ENCODE data around the gene NRXN2. TPM values are rescaled to one million over a fixed set of nuclear protein-coding genes. Genes with fewer than 3 reads are reported as not detected.

Gene NRXN2
- total and polyA plus RNA-seq, 10 of the 15 experiments (the other 5 are each of a cell fraction or from before 2014, with no cell fraction given): 0.03 to 1.4 (median 0.23) TPM

DNA sequence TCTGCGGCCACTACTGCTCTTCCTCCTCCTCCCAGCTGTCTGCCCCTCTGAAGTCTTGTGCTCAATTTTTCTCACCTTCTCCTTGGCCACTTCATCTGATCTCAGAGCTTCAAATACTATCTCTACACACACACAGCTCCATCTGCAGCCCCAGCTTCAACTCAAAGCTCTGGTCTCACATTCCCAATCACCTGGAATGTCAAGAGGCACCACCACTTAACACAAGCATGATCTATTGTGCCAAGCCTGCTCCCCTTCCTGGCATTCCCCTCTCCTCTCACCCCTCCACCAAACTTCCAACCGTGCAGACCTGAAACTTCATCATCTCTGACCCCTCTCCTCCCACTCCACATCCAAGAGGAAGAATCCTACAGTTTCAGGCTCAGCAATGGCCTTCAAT is 17.5 kb downstream of the NRXN2 start:
- no peak overlapping the region for H3K9ac ChIP-seq (ENCODE audit: control insufficient read depth, insufficient read depth, low read length)
- no peak for DNase-seq (ENCODE audit: low read depth, low spot score)
- H2AFZ ChIP-seq (ENCODE audit: control insufficient read depth, low read depth, low read length): no peak overlapping the region
- intact Hi-C loops (cut with micrococcal nuclease; ENCODE audit: unreplicated experiment): no loop called here
- no peaks in the 10 kb centered on the region for H3K9me3 ChIP-seq (replicated peaks; ENCODE audit: control insufficient read depth, insufficient read depth, low read length)
- no peaks in the 10 kb centered on the region for H4K20me1 ChIP-seq (ENCODE audit: control insufficient read depth, insufficient read depth)
- TF ChIP-seq, protein P1, sequence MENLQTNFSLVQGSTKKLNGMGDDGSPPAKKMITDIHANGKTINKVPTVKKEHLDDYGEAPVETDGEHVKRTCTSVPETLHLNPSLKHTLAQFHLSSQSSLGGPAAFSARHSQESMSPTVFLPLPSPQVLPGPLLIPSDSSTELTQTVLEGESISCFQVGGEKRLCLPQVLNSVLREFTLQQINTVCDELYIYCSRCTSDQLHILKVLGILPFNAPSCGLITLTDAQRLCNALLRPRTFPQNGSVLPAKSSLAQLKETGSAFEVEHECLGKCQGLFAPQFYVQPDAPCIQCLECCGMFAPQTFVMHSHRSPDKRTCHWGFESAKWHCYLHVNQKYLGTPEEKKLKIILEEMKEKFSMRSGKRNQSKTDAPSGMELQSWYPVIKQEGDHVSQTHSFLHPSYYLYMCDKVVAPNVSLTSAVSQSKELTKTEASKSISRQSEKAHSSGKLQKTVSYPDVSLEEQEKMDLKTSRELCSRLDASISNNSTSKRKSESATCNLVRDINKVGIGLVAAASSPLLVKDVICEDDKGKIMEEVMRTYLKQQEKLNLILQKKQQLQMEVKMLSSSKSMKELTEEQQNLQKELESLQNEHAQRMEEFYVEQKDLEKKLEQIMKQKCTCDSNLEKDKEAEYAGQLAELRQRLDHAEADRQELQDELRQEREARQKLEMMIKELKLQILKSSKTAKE (IDR thresholded peaks at IDR 0.05; ENCODE audit: low read depth, poor library complexity, severe bottlenecking): no peak
- no peak for TF ChIP-seq RELA (IDR thresholded peaks at IDR 0.05; ENCODE audit: borderline replicate concordance, partially characterized antibody)
- no peak for TF ChIP-seq CBX5 (IDR thresholded peaks at IDR 0.05; ENCODE audit: low read depth)
- TF ChIP-seq TAF1 (IDR thresholded peaks at IDR 0.05; ENCODE audit: borderline replicate concordance, low read depth, low read length): no peak
- TF ChIP-seq EZH2 (IDR thresholded peaks at IDR 0.05; ENCODE audit: borderline replicate concordance, control insufficient read depth, low read depth, low read length): no peak
- no peak for TF ChIP-seq GATAD2B (conservative IDR thresholded peaks at IDR 0.05; ENCODE audit: low read depth)
- no peak for TF ChIP-seq CBFB (IDR thresholded peaks at IDR 0.05; ENCODE audit: low read depth)
- TF ChIP-seq E2F4 (IDR thresholded peaks at IDR 0.05; ENCODE audit: low read depth, low read length): no peak
- TF ChIP-seq NFYB (IDR thresholded peaks at IDR 0.05; ENCODE audit: insufficient read depth, low read depth, low read length): no peak
- TF ChIP-seq EED (IDR thresholded peaks at IDR 0.05; ENCODE audit: low read depth): no peak
- TF ChIP-seq, protein P2, sequence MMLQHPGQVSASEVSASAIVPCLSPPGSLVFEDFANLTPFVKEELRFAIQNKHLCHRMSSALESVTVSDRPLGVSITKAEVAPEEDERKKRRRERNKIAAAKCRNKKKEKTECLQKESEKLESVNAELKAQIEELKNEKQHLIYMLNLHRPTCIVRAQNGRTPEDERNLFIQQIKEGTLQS (IDR thresholded peaks at IDR 0.05; ENCODE audit: borderline replicate concordance, extremely low read depth, low read depth, low read length): no peak
- no peak for TF ChIP-seq MEF2A (IDR thresholded peaks at IDR 0.05; ENCODE audit: insufficient read depth, low read depth, low read length)
- no peak for TF ChIP-seq PML (IDR thresholded peaks at IDR 0.05; ENCODE audit: low read length)
- TF ChIP-seq, protein P3, sequence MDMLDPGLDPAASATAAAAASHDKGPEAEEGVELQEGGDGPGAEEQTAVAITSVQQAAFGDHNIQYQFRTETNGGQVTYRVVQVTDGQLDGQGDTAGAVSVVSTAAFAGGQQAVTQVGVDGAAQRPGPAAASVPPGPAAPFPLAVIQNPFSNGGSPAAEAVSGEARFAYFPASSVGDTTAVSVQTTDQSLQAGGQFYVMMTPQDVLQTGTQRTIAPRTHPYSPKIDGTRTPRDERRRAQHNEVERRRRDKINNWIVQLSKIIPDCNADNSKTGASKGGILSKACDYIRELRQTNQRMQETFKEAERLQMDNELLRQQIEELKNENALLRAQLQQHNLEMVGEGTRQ (IDR thresholded peaks at IDR 0.05; ENCODE audit: borderline replicate concordance, low read depth, low read length): no peak
- TF ChIP-seq SUZ12 (IDR thresholded peaks at IDR 0.05; ENCODE audit: unreplicated experiment): no peak
- TF ChIP-seq SMAD5 (IDR thresholded peaks at IDR 0.05; ENCODE audit: low read depth): no peak
- no peak for TF ChIP-seq ASH2L (IDR thresholded peaks at IDR 0.05; ENCODE audit: borderline replicate concordance, low read depth)
- TF ChIP-seq SUPT20H (IDR thresholded peaks at IDR 0.05; ENCODE audit: borderline replicate concordance, control insufficient read depth, low read depth, low read length): no peak
- FAIRE-seq: no peak
- ChIA-PET POLR2A (no interaction called here), SMC1A (ENCODE audit: uncharacterized antibody, unreplicated experiment) (interaction anchor here (0.7 to 4.0 kb wide), 4 partner anchors 12 to 31 kb away, joined by 3 to 40 read pairs (median 6); no protein-coding TSS in a partner anchor), CTCF (interaction anchor here (0.7 to 6.0 kb wide), 11 partner anchors 10 to 54 kb away, joined by 3 to 56 read pairs (median 5); no protein-coding TSS in a partner anchor), RAD21 (ENCODE audit: unreplicated experiment) (interaction anchor here (1.0 to 2.8 kb wide), 5 partner anchors 13 to 69 kb away, joined by 3 to 18 read pairs (median 4); no protein-coding TSS in a partner anchor)
- no peak for ATAC-seq
- H3K4me2 ChIP-seq (ENCODE audit: control insufficient read depth, insufficient read depth): no peak overlapping the region
- in situ Hi-C loops (cut with MboI): no loop called here
- H3K4me1 ChIP-seq (ENCODE audit: control insufficient read depth, insufficient read depth, low read length): no peaks in the 10 kb centered on the region
- no peak overlapping the region for H3K27ac ChIP-seq (ENCODE audit: control insufficient read depth, insufficient read depth)
- 28% methylated on average over 1 of the region's 2 CpGs for WGBS (ENCODE audit: insufficient coverage, insufficient replicate concordance, low lambda C conversion rate, missing lambda C conversion rate)
- H3K4me3 ChIP-seq: no peak overlapping the region
- H3K27me3 ChIP-seq (replicated peaks in 1 of 2; ENCODE audit: control insufficient read depth in 2 of 2, insufficient read depth in 2 of 2, low read length in 1 of 2): 0 out of 4 replicates have a peak, but pooled peaks cover 0 to 3% of the 10 kb centered on the region in 2 experiments
- H3K36me3 ChIP-seq (ENCODE audit: control insufficient read depth in 2 of 2, insufficient read depth in 2 of 2, low read length in 1 of 2): no peaks in the 10 kb centered on the region
- no TSS peak for BruUV-seq (replicated peaks)
- no peaks in the 10 kb centered on the region for H3K79me2 ChIP-seq (ENCODE audit: control insufficient read depth, insufficient read depth, low read length)
